ENCODE results near the gene KLK2.
A peak's percentile ranks its signal among the peaks of the same experiment; 100 is the strongest.

KLK2 gene

GRCh38 chr19:50880241-50880640 is 7.0 kb downstream of the KLK2 start:
- H3K36me3 ChIP-seq (ENCODE audit: insufficient read depth, low read length): no peaks in the 10 kb centered on the region
- H3K9me3 ChIP-seq (ENCODE audit: insufficient read depth, low read depth, low read length): no peaks in the 10 kb centered on the region; the same call in 1 of the 2 replicates
- H3K9me2 ChIP-seq (replicated peaks; ENCODE audit: low read depth, low read length): no peaks in the 10 kb centered on the region
- no peak overlapping the region for H3K4me2 ChIP-seq (ENCODE audit: low read depth, low read length, poor library complexity, severe bottlenecking)
- no peaks in the 10 kb centered on the region for H4K20me1 ChIP-seq (ENCODE audit: insufficient read depth, low read length, poor library complexity, severe bottlenecking)
- no peak overlapping the region for H3K4me3 ChIP-seq (ENCODE audit: low read length, poor library complexity, severe bottlenecking)
- H3K9ac ChIP-seq (ENCODE audit: low read depth, low read length, poor library complexity, severe bottlenecking): no peak overlapping the region
- no peak overlapping the region for H2AFZ ChIP-seq (ENCODE audit: low read length)
- TF ChIP-seq CTCF (conservative IDR thresholded peaks at IDR 0.05; ENCODE audit: low read length): no peak
- TF ChIP-seq EZH2phosphoT487 (IDR thresholded peaks at IDR 0.05; ENCODE audit: borderline replicate concordance): no peak
- no peaks in the 10 kb centered on the region for H3K79me2 ChIP-seq (ENCODE audit: insufficient read depth, low read length)
- H3F3A ChIP-seq (ENCODE audit: low read depth): no peaks in the 10 kb centered on the region
- no peaks in the 10 kb centered on the region for H3K27me3 ChIP-seq (ENCODE audit: insufficient read depth, low read length, poor library complexity, severe bottlenecking)
- H3K4me1 ChIP-seq (ENCODE audit: insufficient read depth, low read length, poor library complexity, severe bottlenecking): no peaks in the 10 kb centered on the region

GRCh38 chr19:50882188-50882587 is 8.9 kb downstream of the KLK2 start:
- Histone ChIP-seq H3K4me1 (ENCODE audit: insufficient read depth, low read length, poor library complexity, severe bottlenecking) (no peaks in the 10 kb centered on the region), H3K9me2 (replicated peaks; ENCODE audit: low read depth, low read length) (no peaks in the 10 kb centered on the region), H3K9me3 (ENCODE audit: insufficient read depth, low read depth, low read length) (no peaks in the 10 kb centered on the region; the same call in 1 of the 2 replicates), H3K4me2 (ENCODE audit: low read depth, low read length, poor library complexity, severe bottlenecking) (no peak overlapping the region), H2AFZ (ENCODE audit: low read length) (no peak overlapping the region), H3K36me3 (ENCODE audit: insufficient read depth, low read length) (no peaks in the 10 kb centered on the region), H4K20me1 (ENCODE audit: insufficient read depth, low read length, poor library complexity, severe bottlenecking) (no peaks in the 10 kb centered on the region), H3F3A (ENCODE audit: low read depth) (no peaks in the 10 kb centered on the region), H3K4me3 (ENCODE audit: low read length, poor library complexity, severe bottlenecking) (no peak overlapping the region), H3K27me3 (ENCODE audit: insufficient read depth, low read length, poor library complexity, severe bottlenecking) (no peaks in the 10 kb centered on the region), H3K9ac (ENCODE audit: low read depth, low read length, poor library complexity, severe bottlenecking) (no peak overlapping the region), H3K79me2 (ENCODE audit: insufficient read depth, low read length) (no peaks in the 10 kb centered on the region)
- TF ChIP-seq EZH2phosphoT487 (IDR thresholded peaks at IDR 0.05; ENCODE audit: borderline replicate concordance) (no peak), CTCF (conservative IDR thresholded peaks at IDR 0.05; ENCODE audit: low read length) (0 out of 2 replicates have a peak, but pooled peaks have one; percentile 10)

GRCh38 chr19:50889638-50890037 is 16.4 kb downstream of the KLK2 start:
- H3K4me2 ChIP-seq (ENCODE audit: low read depth, low read length, poor library complexity, severe bottlenecking): no peak overlapping the region
- no peaks in the 10 kb centered on the region for H3K79me2 ChIP-seq (ENCODE audit: insufficient read depth, low read length)
- no peaks in the 10 kb centered on the region for H3K4me1 ChIP-seq (ENCODE audit: insufficient read depth, low read length, poor library complexity, severe bottlenecking)
- no peak overlapping the region for H2AFZ ChIP-seq (ENCODE audit: low read length)
- H3K4me3 ChIP-seq (ENCODE audit: low read length, poor library complexity, severe bottlenecking): no peak overlapping the region
- no peaks in the 10 kb centered on the region for H3F3A ChIP-seq (ENCODE audit: low read depth)
- no peaks in the 10 kb centered on the region for H3K36me3 ChIP-seq (ENCODE audit: insufficient read depth, low read length)
- H4K20me1 ChIP-seq (ENCODE audit: insufficient read depth, low read length, poor library complexity, severe bottlenecking): no peaks in the 10 kb centered on the region
- no peaks in the 10 kb centered on the region for H3K27me3 ChIP-seq (ENCODE audit: insufficient read depth, low read length, poor library complexity, severe bottlenecking)
- no peaks in the 10 kb centered on the region for H3K9me3 ChIP-seq (ENCODE audit: insufficient read depth, low read depth, low read length)
- TF ChIP-seq EZH2phosphoT487 (IDR thresholded peaks at IDR 0.05; ENCODE audit: borderline replicate concordance) (no peak), CTCF (conservative IDR thresholded peaks at IDR 0.05; ENCODE audit: low read length) (no peak)
- no peaks in the 10 kb centered on the region for H3K9me2 ChIP-seq (replicated peaks; ENCODE audit: low read depth, low read length)
- H3K9ac ChIP-seq (ENCODE audit: low read depth, low read length, poor library complexity, severe bottlenecking): no peak overlapping the region

All from Loucy (cell line).